ENCODE results near the gene GADD45A.

DNA sequence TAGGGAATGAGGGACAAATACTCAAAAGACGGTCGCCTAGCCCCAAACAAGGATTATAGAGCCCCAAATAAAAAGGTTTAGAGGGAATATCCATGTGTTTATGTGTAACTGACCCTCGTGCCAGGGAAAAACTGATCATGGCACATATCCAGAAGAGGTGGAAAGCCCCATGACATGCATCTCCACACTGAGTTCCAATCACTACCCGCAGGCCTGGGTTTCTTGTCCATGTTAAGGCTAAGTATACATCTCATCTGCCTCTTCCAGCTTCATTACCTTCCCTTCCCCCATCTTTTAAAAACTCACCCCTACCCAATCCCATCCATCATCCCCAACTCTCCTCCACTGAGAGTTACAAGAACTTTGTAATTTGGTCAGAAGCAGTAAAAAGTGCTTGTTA is 15.2 kb downstream of the GADD45A start:
- TF ChIP-seq, protein P1, sequence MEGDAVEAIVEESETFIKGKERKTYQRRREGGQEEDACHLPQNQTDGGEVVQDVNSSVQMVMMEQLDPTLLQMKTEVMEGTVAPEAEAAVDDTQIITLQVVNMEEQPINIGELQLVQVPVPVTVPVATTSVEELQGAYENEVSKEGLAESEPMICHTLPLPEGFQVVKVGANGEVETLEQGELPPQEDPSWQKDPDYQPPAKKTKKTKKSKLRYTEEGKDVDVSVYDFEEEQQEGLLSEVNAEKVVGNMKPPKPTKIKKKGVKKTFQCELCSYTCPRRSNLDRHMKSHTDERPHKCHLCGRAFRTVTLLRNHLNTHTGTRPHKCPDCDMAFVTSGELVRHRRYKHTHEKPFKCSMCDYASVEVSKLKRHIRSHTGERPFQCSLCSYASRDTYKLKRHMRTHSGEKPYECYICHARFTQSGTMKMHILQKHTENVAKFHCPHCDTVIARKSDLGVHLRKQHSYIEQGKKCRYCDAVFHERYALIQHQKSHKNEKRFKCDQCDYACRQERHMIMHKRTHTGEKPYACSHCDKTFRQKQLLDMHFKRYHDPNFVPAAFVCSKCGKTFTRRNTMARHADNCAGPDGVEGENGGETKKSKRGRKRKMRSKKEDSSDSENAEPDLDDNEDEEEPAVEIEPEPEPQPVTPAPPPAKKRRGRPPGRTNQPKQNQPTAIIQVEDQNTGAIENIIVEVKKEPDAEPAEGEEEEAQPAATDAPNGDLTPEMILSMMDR (IDR thresholded peaks at IDR 0.05): no peak
- TF ChIP-seq EZH2 (IDR thresholded peaks at IDR 0.05): no peak
- no peak for TF ChIP-seq EZH2phosphoT487 (IDR thresholded peaks at IDR 0.05)
